GM18499 (cell line): ENCODE measurements around the gene FHAD1.

ENCODE experiments used
- ATAC-seq: cut with Tn5 transposase; IDR thresholded peaks from one replicate; pipeline ENCODE4 v1.9.1; 2021; ENCODE audit warnings: moderate number of reproducible peaks; ENCODE audit not compliant: insufficient read depth, unreplicated experiment

Gene FHAD1

DNA sequence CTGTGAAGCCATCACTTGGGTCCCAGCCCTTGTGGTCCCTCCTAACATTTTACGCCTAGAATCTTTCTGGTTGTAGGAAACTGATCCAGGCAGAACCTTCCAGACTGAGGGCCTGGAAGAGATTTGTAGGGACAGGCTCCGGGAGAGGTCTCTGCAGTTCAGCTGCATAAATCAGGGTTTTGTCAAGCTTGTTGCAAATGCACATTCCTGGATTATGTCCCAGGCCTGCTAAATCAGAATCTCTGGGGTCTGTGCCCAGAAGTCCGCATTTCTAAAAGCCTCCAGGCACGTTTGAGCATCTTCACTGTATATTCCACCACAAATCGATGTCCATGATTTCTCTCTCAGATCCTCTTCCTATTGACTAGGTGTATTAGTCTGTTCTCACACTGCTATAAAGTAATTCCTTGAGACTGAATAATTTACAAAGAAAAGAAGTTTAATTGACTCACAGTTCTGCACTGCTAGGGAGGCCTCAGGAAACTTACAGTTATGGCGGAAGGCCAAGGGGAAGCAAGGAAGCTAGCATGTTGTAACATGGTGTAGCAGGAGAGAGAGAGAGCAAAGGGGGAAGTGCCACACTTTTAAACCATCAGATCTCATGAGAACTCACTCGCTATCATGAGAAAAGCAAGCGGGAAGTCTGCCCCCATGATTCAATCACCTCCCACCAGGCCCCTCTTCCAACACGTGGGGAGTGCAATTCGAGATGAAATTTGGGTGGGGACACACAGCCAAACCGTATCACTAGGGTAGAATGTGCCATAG, 1.2 kb upstream of the FHAD1 start:
- ATAC-seq, result no peak

GRCh38 chr1:15248216-15248615, 1.2 kb downstream of the FHAD1 start:
- ATAC-seq, result no peak

GRCh38 chr1:15249081-15249480, 2.1 kb downstream of the FHAD1 start:
- ATAC-seq, result no peak

GRCh38 chr1:15251857-15252835, 5.1 kb downstream of the FHAD1 start:
- ATAC-seq, result no peak

- ATAC-seq, result no peak
Observed at GRCh38 chr1:15254559-15254958, 7.5 kb downstream of the FHAD1 start.

DNA sequence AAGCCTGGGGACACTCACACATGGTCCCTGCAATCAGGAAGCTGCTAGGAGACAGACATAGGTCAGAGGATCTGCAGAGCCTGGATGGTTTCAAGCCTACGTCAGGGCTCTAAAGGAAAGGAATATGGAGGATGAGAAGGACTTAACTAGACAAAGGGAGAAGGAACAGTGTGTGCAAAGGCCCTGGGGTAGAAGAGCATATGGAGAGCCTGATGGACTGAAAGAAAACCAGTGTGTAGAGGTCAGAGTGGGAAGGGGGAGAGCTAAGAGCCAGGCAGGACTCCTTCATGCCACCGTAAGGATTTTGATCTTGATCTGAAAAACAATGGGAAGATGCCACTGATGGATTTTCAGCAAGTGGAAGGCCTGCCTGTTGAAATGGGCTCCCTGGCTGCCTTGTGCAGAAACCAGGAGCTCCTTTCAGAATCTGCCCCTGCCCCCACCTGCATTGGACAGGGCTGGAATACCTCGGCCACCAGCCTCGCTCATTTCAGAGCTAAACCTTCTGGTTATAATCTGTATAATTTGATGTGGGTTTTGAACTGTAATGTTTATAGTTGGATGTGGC, 8.6 kb downstream of the FHAD1 start:
- ATAC-seq, result no peak

GRCh38 chr1:15256584-15256983, 9.6 kb downstream of the FHAD1 start:
- no peak for ATAC-seq

- ATAC-seq, result no peak
Observed at GRCh38 chr1:15257309-15257708, 10.3 kb downstream of the FHAD1 start.

GRCh38 chr1:15258833-15259621, 12.0 kb downstream of the FHAD1 start:
- no peak for ATAC-seq

- ATAC-seq, result no peak
Observed at GRCh38 chr1:15259622-15260007, 12.6 kb downstream of the FHAD1 start.

DNA sequence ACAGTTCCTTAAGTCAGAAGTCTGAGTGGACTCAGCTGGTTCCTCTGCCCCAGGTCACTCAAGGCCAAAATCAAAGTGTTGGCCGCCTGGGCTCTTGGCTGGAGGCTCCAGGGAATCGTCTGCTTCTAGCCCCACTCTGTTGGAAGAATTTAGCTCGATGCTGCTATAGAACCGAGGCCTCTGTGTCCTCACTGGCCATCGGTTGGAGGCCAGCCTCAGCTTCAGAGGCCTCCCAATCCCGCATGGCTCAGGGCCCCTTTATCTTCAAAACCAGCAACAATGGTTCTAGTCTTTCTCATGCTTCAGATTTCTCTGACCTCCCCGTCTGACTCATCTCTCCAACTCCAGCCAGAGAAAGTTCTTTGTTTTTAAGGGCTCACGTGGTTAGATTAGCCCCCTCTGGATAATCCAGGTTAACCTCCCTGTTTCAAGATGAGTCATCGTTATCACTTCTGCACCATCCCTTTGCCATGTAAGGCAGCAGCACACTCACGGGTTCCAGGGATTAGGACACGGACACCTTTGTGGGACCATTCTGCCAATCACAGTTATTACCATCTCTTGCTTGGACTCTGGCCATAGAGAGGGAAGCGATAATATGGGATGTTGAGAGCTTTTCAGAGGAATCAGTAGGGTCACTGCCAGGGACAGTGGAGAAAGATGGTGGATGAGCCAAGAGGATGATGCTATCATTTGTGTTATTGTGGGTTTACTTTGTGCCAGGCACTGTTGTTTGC, 13.6 kb downstream of the FHAD1 start:
- ATAC-seq, result no peak

GRCh38 chr1:15261155-15262002, 14.4 kb downstream of the FHAD1 start:
- ATAC-seq, result no peak

DNA sequence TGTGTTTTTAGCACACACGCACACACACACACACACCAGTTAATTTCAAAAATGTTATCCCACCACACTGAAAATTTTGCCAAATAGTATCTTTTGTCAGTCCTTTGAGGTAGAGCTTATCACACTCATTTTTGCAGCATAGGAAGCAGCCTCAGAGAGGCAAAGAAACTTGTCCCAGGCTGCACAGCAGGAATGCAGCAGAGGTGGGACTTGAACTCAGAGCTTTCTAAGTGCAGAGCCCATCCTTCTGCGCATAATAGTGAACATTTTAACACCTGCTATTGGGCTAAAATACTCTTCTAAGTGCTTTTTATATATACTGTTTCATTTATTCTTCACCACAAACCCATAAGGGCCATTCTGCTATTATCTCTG, 15.0 kb downstream of the FHAD1 start:
- ATAC-seq, result no peak

GRCh38 chr1:15262706-15263105, 15.7 kb downstream of the FHAD1 start:
- ATAC-seq, result no peak

- no peak for ATAC-seq
Observed at GRCh38 chr1:15264769-15265168, 17.7 kb downstream of the FHAD1 start.

DNA sequence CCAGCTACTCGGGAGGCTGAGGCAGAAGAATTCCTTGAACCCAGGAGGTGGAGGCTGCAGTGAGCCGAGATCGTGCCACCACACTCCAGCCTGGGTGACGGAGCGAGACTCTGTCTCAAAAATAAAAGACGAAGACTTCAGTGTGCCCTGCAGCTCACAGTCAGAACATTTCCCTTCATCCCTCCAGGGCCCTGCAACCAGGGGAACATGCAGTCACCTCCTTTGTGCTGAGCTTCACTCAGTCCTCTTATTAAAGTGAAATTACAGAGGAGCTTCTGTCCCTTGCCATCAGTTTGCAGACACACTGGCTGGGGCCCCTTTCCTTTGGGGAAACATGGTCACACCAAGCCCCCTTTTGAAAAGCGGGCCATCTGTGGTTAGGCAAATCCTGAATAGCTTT, 24.2 kb downstream of the FHAD1 start:
- no peak for ATAC-seq

GRCh38 chr1:15272009-15272781, 25.2 kb downstream of the FHAD1 start:
- no peak for ATAC-seq

DNA sequence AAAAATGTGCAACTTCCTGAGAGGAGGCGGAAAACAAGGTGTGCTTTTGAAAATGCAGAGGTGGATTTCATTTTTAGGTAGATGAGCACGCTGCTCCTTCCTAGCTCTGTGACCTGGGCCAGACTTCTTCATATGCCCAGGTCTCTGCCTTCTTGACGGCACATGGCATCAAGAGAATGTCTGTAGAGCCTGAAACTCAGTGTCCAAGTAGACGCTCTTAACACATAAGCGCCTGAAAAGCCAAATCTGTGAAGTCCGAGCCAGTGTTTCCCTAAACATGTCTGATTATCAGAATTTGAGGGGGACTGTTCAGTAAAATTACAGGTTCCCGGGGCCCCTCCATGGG, 25.7 kb downstream of the FHAD1 start:
- ATAC-seq, result no peak
